Activated naive CD8-positive, alpha-beta T cell treated with anti-CD3 and anti-CD28 coated beads, Interleukin-2, amount 50 U/mL, for 16 hours (primary cell): ENCODE data around the gene KBTBD13.
"Not testable (repeated sequence)": the region's sequence is repeated elsewhere in the genome, so short reads cannot be mapped to it uniquely, and the experiment has no call there.

Experiments used
- DNase-seq: peaks from one replicate; pipeline ENCODE4 v3.0.0-alpha.2; 2020; ENCODE audit warnings: low read depth, low spot score

The KBTBD13 gene

GRCh38 chr15:65069179-65069578 is 7.4 kb upstream of the KBTBD13 start:
- no peak for DNase-seq

- no peak for DNase-seq
These were observed 6.6 kb upstream of the KBTBD13 start for GRCh38 chr15:65069779-65070546.

DNA sequence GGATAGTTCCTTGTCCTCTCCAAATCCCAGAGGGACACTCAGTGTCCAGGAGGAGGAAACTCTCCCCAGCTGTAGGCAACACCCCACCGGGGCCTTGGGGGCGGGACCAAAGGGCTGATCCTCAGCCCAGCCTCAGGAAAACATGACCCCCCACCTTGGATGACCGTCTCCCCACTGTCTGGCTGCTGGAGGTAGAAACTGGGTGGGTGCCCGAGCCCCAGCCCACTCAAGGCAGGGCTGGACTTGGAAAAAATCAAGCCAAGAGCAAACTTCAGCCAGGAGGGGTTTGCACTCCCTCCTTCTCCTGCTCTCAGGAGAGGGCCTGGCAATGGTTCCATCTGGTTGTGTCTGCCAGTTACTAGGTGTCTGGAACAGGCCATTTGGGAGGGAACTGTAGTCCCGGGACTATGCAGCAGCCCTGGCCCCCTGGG is 5.2 kb upstream of the KBTBD13 start:
- no peak for DNase-seq

GRCh38 chr15:65072027-65072426 is 4.5 kb upstream of the KBTBD13 start:
- DNase-seq = no peak

DNA sequence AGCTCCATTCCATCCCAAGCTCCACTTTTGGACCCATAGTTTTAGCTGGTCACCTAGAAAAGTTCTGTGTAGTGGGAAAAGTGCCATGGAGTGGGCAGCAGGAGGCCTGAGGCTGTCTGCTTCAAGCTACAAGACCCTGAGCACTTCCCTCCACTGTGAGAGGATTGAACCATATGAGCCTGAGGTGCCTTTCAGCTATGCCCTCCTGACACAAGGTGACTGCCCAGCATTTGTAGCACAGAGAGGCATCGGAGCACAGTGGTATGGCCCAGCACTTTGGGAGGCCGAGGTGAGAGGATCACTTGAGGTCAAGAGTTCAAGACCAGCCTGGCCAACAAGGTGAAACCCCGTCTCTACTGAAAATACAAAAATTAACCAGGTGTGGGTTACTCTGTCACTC is 3.9 kb upstream of the KBTBD13 start:
- no peak for DNase-seq

GRCh38 chr15:65074946-65075345 is 1.6 kb upstream of the KBTBD13 start:
- DNase-seq = not testable (repeated sequence)

DNA sequence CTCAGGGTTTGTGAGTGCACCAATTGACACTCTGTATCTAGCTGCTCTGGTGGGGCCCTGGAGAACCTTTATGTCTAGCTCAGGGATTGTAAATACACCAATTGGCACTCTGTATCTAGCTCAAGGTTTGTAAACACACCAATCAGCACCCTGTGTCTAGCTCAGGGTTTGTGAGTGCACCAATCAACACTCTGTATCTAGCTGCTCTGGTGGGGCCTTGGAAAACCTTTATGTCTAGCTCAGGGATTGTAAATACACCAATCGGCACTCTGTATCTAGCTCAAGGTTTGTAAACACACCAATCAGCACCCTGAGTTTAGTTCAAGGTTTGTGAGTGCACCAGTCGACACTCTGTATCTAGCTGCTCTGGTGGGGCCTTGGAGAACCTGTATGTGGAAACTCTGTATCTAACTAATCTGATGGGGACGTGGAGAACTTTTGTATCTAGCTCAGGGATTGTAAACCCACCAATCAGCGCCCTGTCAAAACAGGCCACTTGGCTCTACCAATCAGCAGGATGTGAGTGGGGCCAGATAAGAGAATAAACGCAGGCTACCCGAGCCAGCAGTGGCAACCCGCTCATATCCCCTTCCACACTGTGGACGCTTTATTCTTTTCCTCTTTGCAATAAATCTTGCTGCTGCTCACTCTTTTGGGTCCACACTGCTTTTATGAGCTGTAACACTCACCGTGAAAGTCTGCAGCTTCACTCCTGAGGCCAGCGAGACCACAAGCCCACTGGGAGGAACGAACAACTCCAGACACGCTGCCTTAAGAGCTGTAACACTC is 745 bp upstream of the KBTBD13 start:
- DNase-seq = not testable (repeated sequence)

GRCh38 chr15:65077291-65077980 is 890 bp downstream of the KBTBD13 start:
- no peak for DNase-seq

- DNase-seq = no peak
These were observed 1.4 kb downstream of the KBTBD13 start for GRCh38 chr15:65077981-65078352.

DNA sequence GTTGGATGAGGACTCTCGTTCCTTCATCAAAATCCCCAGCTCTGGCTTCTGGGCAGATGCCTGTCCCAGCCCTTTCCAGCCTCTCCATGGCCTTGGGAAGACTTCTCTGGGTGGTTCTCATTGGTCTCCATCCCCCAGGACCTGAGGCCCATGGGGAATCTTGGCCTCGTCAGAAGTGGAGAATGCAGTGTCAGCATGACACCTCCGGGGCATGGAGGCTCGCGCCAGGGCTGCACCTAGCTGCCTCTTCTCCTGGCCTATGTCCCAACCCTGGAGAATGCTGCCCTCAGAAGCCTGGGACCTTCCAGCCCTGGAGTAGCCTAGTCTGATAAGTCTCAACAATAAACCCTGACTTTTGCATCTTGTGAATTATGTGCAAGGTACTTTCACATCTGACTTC is 3.0 kb downstream of the KBTBD13 start:
- no peak for DNase-seq

DNA sequence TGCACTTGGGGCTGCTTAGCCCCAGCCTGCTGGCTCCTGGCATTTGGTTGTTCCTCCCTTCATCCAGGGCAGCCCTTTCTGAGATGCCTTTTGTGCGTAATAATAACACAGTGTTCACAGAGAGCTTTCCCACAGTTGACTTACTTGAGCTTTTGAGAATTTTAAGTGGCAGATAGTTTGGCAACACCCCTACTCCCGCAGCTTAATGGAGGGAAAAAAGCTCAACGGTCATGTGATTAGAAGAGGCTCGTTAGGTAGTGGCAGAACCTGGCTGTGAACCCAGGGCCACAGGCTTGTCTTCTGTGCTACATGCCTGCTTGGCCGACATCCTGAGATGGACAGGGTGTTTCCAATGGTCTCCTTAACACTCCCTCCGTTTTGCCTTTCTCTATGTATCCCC is 4.7 kb downstream of the KBTBD13 start:
- DNase-seq = no peak

- DNase-seq = no peak
These were observed 5.2 kb downstream of the KBTBD13 start for GRCh38 chr15:65081758-65082157.

GRCh38 chr15:65082303-65082953 is 5.9 kb downstream of the KBTBD13 start:
- no peak for DNase-seq

GRCh38 chr15:65083262-65083701 is 6.7 kb downstream of the KBTBD13 start:
- DNase-seq = no peak

- DNase-seq = no peak
These were observed 8.1 kb downstream of the KBTBD13 start for GRCh38 chr15:65084500-65085206.

DNA sequence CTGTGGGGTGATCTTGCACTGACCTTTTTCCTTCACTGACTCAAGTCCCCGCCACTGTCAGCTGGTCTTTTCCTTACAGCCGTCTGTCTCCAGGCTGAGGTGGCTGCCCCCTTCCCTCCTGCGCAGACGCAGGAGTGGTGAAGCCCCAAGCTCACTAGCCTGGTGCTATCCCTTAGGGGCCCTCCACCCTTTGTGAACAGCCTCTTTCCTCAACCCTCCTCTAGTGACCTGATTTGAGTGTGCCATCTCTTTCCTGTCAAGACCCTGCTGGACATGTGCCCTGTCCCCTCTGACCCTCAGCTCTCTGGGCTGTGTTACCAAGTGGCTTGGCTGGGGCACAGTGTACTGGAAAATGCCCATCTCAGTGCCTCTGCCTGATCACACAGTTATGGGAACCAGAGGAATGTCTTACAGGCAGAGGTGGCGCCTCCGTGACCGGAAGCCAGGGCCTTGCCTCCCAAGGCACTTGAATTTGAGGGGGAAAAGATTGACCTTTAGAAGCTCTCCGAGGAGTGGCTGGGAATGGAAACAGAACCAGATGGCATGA is 8.7 kb downstream of the KBTBD13 start:
- no peak for DNase-seq

GRCh38 chr15:65085990-65086679 is 9.6 kb downstream of the KBTBD13 start:
- no peak for DNase-seq

GRCh38 chr15:65086680-65087111 is 10.2 kb downstream of the KBTBD13 start:
- DNase-seq = no peak

- DNase-seq = no peak
These were observed 10.9 kb downstream of the KBTBD13 start for GRCh38 chr15:65087411-65087810.
